Pancreas (tissue), 10 donors: ENCODE measurements around the gene TTC23L. TPM values are rescaled to one million over a fixed set of nuclear protein-coding genes. Genes with fewer than 3 reads are reported as not detected.

Experiments
- ATAC-seq, 4 donors: fragments of 200-7000 bp; cut with Tn5 transposase; one replicate each; pipeline versions ENCODE4 v1.8.0 to v1.9.1; 2020; ENCODE audit warnings: mild to moderate bottlenecking in 4 of 4, moderate library complexity in 4 of 4
- DNase-seq, 6 donors: peaks; one replicate each; pipeline ENCODE4 v3.0.0-alpha.2; 2020
- FAIRE-seq: peaks from 2 replicates; lab custom pipeline; 2012; peaks lifted over from hg19 to GRCh38; lab: Jason Lieb, UNC
- H3K27ac ChIP-seq, 4 donors: fragments of 200-600 bp; sonication (generic); 1 replicate in 3 of 4; 2 replicates in 1 of 4; pipeline versions ENCODE4 v1.5.0 to v1.8.0; 2020
- H3K27me3 ChIP-seq, 4 donors: fragments of 200-600 bp; one replicate each; pipeline ENCODE4 v1.8.0; 2021
- H3K36me3 ChIP-seq, 3 donors: fragments of 200-600 bp; sonication (generic) in 1 of 3; one replicate each; pipeline versions ENCODE4 v1.5.0 to v1.8.0; 2020 to 2021
- H3K4me1 ChIP-seq, 3 donors: fragments of 200-600 bp; one replicate each; pipeline ENCODE4 v1.8.0; 2021
- H3K4me3 ChIP-seq, 4 donors: fragments of 200-600 bp; sonication (generic) in 2 of 4; one replicate each; pipeline versions ENCODE4 v1.5.0 to v1.8.0; 2020 to 2021
- H3K9me3 ChIP-seq, 4 donors: fragments of 200-600 bp; one replicate each; pipeline ENCODE4 v1.8.0; 2021
- WGBS, 2 donors: extraction: QIAGEN DNeasy Blood & Tissue Kit; methylation state at CpG; one replicate each; pipeline ENCODE4 v1.1.7; 2013; 5-methylcytosine and 5-hydroxymethylcytosine counted together
- intact Hi-C, 3 donors: fragments of 100-400 bp; cut with DNase I; formaldehyde crosslinking; loops; one replicate each; pipeline versions ENCODE4 v1.11.1 to v1.14.2; 2022
- polyA plus RNA-seq, 2 donors: library from polyadenylated mRNA; stranded (reverse); fragments of 200-250 nt; gene quantifications; one replicate each; pipeline ENCODE4 v1.2.3, GENCODE V29; 2013
- total RNA-seq, 6 donors: library from RNA; stranded (reverse); fragmentation: NEBNext Ultra II Directional in 4 of 6; extraction: Animal tissue kit (Norgen Biotek cat#: 25700) in 4 of 6; gene quantifications; one replicate each; pipeline versions ENCODE4 v1.2.1 to v1.2.4, GENCODE V29; 2021 to 2023
- TF ChIP-seq, protein P1 (sequence below), 4 donors: fragments of 200-600 bp; sonication (generic) in 3 of 4; IDR thresholded peaks; one replicate each; pipeline versions ENCODE4 v1.5.0 to v1.8.0; 2021; ENCODE audit warnings: antibody characterized with exemption in 4 of 4
- donor health status: healthy with polysubstance abuse.
- donor health status: DM: no; HTN: no; CAD: no; lungs with moderate emphysema.
- donor health status: DM: no; HTN: no; CAD: no.
- donor health status: control.
- donor health status: control.
- donor health status: Bipolar disorder and iron deficiency.
- donor health status: DM: yes; HTN: yes; CAD: no.
- donor health status: DM: no; HTN: no; CAD: no.
- donor health status: DM: no; HTN: no; CAD: no.
- donor health status: DM: yes; HTN: yes; CAD: no.

TTC23L gene
- total and polyA plus RNA-seq, 8 donors, result 0.04 to 0.66 (median 0.19) TPM

DNA sequence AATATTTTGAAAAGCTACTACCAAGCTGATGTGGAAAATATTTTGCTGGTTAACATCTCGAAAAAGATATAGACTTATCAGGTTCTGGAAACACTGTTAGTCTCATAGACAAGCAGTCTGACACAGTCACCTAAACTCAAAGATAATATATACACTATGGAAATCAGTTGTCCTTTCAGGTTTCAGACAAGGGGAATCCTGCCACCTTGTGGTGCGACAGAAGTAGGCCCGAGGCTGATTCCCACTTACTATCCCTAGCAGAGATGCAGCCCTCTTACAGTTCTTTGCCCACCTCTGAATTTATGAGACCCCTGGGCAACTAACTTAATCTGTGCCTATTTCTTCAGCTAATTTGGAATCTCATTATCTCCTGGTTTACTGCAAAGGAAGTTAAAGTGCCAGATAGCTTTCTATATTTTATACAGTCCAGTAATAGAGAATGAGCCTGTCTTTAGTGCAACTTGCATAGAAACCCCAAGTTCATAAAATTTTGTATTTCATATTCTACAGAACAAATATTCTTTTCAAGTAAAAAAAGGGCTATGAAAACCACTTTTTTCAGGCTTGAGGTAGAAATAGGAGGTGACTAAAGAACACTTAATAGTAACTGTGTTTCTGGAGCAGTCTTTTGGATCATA lies 59.4 kb downstream of the TTC23L start:
- ATAC-seq (peak; percentile 88 to 99 (median 97)), FAIRE-seq (peak; percentile 39), DNase-seq (peak in 5 of 6 donors; percentile 49 to 75 (median 52))
- no peaks in the 10 kb centered on the region for H3K36me3 ChIP-seq
- H3K4me1 ChIP-seq, result no peaks in the 10 kb centered on the region
- H3K4me3 ChIP-seq, result no peak overlapping the region
- H3K9me3 ChIP-seq, result no peaks in the 10 kb centered on the region
- TF ChIP-seq, protein P1, sequence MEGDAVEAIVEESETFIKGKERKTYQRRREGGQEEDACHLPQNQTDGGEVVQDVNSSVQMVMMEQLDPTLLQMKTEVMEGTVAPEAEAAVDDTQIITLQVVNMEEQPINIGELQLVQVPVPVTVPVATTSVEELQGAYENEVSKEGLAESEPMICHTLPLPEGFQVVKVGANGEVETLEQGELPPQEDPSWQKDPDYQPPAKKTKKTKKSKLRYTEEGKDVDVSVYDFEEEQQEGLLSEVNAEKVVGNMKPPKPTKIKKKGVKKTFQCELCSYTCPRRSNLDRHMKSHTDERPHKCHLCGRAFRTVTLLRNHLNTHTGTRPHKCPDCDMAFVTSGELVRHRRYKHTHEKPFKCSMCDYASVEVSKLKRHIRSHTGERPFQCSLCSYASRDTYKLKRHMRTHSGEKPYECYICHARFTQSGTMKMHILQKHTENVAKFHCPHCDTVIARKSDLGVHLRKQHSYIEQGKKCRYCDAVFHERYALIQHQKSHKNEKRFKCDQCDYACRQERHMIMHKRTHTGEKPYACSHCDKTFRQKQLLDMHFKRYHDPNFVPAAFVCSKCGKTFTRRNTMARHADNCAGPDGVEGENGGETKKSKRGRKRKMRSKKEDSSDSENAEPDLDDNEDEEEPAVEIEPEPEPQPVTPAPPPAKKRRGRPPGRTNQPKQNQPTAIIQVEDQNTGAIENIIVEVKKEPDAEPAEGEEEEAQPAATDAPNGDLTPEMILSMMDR (IDR thresholded peaks at IDR 0.05), result peak; percentile 66 to 83 (median 75)
- intact Hi-C loops, result loop anchor here in 2 of 3 donors (5.0 to 10.0 kb wide), 2 partner anchors 384 to 416 kb away; no protein-coding TSS in a partner anchor
- no peaks in the 10 kb centered on the region for H3K27me3 ChIP-seq
- no peak overlapping the region for H3K27ac ChIP-seq
- WGBS, 2 donors, result 0% methylated on average over 3 of the region's 3 CpGs

DNA sequence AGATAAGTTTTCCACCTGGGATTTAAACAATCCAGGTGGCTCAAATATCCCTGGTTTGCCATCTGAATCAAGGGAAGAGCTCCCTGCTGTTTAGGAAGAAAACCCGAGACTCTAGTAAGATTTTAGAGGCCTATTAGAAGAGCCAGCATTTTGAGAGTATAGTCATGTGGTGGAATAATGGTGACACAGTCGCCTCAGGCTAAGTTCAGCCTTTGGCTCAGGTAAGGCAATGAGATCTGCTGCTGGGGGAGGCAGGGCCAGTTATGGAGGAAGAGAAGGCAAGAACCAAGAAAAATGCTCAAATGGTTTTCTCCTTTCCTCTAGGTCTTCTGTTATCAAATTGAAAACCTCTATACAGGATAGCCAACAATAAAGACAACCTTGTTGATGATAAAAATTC lies 60.1 kb downstream of the TTC23L start:
- Histone ChIP-seq H3K4me3 (no peak overlapping the region), H3K36me3 (no peaks in the 10 kb centered on the region), H3K27me3 (no peaks in the 10 kb centered on the region), H3K9me3 (no peaks in the 10 kb centered on the region), H3K27ac (no peak overlapping the region), H3K4me1 (no peaks in the 10 kb centered on the region)
- intact Hi-C loops, result loop anchor here in 2 of 3 donors (5.0 to 10.0 kb wide), 2 partner anchors 384 to 417 kb away; no protein-coding TSS in a partner anchor
- ATAC-seq (no peak), DNase-seq (no peak), FAIRE-seq (no peak)
- TF ChIP-seq, protein P1 (IDR thresholded peaks at IDR 0.05), result no peak
- 89 to 98% methylated on average over 2 of the region's 2 CpGs for WGBS, 2 donors

DNA sequence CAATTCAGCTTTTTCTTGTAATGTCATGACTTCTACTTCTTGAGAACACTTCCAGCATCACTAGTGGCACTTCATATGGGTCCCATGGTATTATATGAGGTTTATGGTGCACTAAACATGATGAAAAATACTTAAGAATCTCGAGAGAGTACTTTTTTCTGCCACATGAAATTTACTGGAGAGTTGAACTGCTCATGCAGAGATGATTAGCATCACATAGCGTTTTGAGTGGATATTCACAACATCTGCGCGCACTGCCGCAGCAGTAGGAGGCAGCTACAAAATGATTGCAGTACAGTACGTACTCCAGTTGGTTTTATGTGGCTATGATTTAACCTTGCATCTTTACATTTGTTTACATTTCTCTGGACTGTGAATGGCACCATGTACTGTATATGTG lies 61.7 kb downstream of the TTC23L start:
- Histone ChIP-seq H3K27me3 (no peaks in the 10 kb centered on the region), H3K4me3 (no peak overlapping the region), H3K27ac (no peak overlapping the region), H3K36me3 (no peaks in the 10 kb centered on the region), H3K9me3 (no peaks in the 10 kb centered on the region), H3K4me1 (no peaks in the 10 kb centered on the region)
- WGBS, 2 donors, result 87 to 91% methylated on average over 6 of the region's 6 CpGs
- DNase-seq (no peak), ATAC-seq (no peak), FAIRE-seq (no peak)
- TF ChIP-seq, protein P1 (IDR thresholded peaks at IDR 0.05), result no peak
- intact Hi-C loops, result loop anchor here in 1 of 3 donors (10.0 kb wide), 1 partner anchor 416 kb away; no protein-coding TSS in a partner anchor

DNA sequence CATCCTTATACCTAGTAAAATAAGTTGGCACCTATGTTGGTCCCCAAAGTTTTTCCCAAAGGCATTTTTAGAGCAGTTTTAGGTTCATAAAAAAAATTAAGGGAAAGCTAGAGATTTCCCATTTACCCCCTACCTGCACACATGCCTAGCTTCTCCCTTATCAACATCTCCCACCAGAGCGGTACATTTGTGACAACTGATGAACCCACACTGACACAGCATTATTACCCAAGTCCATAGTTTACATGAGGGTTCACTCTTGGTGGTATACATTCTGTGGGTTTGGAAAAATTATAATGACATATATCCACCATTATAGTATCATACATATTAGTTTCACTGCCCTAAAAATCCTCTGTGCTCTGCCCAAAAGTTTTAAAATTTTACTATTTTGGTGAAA lies 64.3 kb downstream of the TTC23L start:
- TF ChIP-seq, protein P1 (IDR thresholded peaks at IDR 0.05), result no peak
- no peaks in the 10 kb centered on the region for H3K4me1 ChIP-seq
- FAIRE-seq (no peak), ATAC-seq (no peak), DNase-seq (no peak)
- H3K4me3 ChIP-seq, result no peak overlapping the region
- H3K36me3 ChIP-seq, result peaks cover 0 to under 1% (median 0%) of the 10 kb centered on the region in 3 donors
- no peaks in the 10 kb centered on the region for H3K27me3 ChIP-seq
- H3K27ac ChIP-seq, result no peak overlapping the region
- intact Hi-C loops, result loop anchor here in 1 of 3 donors (10.0 kb wide), 1 partner anchor 418 kb away; no protein-coding TSS in a partner anchor
- 94 to 97% methylated on average over 1 of the region's 1 CpG for WGBS, 2 donors
- H3K9me3 ChIP-seq, result no peaks in the 10 kb centered on the region

DNA sequence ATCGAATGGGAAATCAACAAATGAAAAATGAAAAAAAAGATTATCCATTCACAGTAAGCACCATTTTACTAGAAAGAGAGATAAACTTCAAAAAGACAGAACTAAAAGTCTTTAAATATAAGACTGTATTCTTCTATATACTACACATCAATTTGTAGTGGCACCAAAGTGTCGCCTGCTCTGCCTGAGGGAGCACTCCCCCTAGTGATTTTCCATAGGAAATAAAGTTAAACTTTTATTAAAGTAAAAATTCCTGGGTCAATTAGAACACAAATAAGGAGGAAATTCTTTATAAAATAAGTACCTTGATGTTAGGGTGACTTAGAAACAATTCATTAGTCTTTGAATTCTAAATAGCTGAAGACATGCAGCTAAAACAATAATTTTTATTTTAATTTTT lies 66.6 kb downstream of the TTC23L start:
- DNase-seq, result no peak
- Histone ChIP-seq H3K36me3 (peaks cover 0 to 9% (median 0%) of the 10 kb centered on the region in 3 donors), H3K27ac (no peak overlapping the region), H3K4me3 (no peak overlapping the region), H3K4me1 (no peaks in the 10 kb centered on the region), H3K27me3 (no peaks in the 10 kb centered on the region), H3K9me3 (no peaks in the 10 kb centered on the region)
- no peak for FAIRE-seq
- TF ChIP-seq, protein P1 (IDR thresholded peaks at IDR 0.05), result no peak
- WGBS, 2 donors, result 88 to 95% methylated on average over 2 of the region's 2 CpGs
- no peak for ATAC-seq
- intact Hi-C loops, result loop anchor here in 1 of 3 donors (10.0 kb wide), 1 partner anchor 421 kb away; no protein-coding TSS in a partner anchor
